T-helper 17 cell (primary cell): ENCODE results near the gene SUPT3H. TPM values are rescaled to one million over a fixed set of nuclear protein-coding genes. Genes with fewer than 3 reads are reported as not detected.

Experiments used
- ATAC-seq: fragments of 150-1000 bp; cut with Tn5 transposase; 2 replicates; pipeline ENCODE4 v1.10.0; 2021; ENCODE audit warnings: mild to moderate bottlenecking, moderate library complexity
- DNase-seq, 3 donors: peaks; one replicate each; pipeline versions ENCODE4 v3.0.0 to v3.0.0-alpha.2; 2020 to 2021
- H3K9me3 ChIP-seq: one replicate; pipeline ENCODE4 v1.7.0; 2013; ENCODE audit warnings: low read length, mild to moderate bottlenecking; ENCODE audit not compliant: control insufficient read depth, poor library complexity, severe bottlenecking
- H3K27ac Mint-ChIP-seq: one replicate; pipeline ENCODE4 v1.8.0; 2022; ENCODE audit warnings: mild to moderate bottlenecking, moderate library complexity, mixed read lengths
- H3K27me3 Mint-ChIP-seq: one replicate; pipeline ENCODE4 v1.8.0; 2022; ENCODE audit warnings: mixed read lengths
- H3K36me3 Mint-ChIP-seq: one replicate; pipeline ENCODE4 v1.8.0; 2022; ENCODE audit warnings: low read depth, mixed read lengths
- H3K4me1 Mint-ChIP-seq: one replicate; pipeline ENCODE4 v1.8.0; 2022; ENCODE audit warnings: mild to moderate bottlenecking, mixed read lengths
- H3K4me3 Mint-ChIP-seq: one replicate; pipeline ENCODE4 v1.8.0; 2022; ENCODE audit warnings: mild to moderate bottlenecking, moderate library complexity, mixed read lengths
- total RNA-seq, 4 donors: library from RNA in 2 of 4; stranded (reverse) in 2 of 4; gene quantifications; one replicate each; pipeline ENCODE4 v1.2.3 and lab custom pipeline; 2022 to 2026

The SUPT3H gene
- total RNA-seq, 2 donors from 2014 or later: 10.8 to 17.6 TPM

DNA sequence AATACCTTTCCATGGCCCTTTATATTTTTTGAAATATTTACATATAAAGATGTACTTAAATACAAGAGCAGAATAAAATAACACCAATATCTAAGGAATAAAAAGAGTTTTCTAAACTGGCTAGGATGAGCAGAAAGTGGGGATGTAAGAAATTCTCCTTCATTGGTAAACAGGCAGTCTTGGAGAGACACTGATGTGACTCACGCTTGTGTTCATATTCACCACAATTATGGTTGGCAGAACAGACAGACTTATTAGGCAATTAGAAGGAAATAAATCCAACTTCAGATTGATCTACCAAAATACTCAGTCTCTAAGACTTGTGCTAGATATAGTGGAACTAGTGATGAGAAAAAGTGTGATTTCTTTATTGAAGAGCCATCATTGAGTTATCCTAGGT, 526.6 kb downstream of the SUPT3H start:
- Mint-ChIP-seq H3K27ac (no peak overlapping the region), H3K4me1 (peaks cover 20% of the 10 kb centered on the region), H3K36me3 (no peaks in the 10 kb centered on the region), H3K27me3 (no peaks in the 10 kb centered on the region), H3K4me3 (no peak overlapping the region)
- no peaks in the 10 kb centered on the region for H3K9me3 ChIP-seq
- ATAC-seq: no peak
- DNase-seq: no peak

DNA sequence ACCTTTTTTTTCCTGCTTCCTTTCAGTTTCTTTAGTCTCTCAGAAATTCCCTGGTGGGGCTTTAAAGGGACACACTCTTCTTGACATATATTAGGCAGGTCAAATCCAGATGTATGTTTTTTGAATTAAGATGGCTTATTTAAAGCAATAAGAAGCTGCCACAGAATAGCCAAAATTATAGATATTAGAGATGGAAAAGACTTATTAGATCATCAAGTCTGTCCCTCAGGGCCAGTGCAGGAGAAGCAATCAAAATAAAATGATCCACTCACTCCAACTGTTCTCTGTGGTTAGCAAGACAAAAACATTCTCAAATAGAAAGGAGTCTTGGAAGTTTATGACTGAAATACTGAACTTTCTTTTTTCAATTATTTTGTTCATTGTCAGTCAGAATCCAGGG, 527.4 kb downstream of the SUPT3H start:
- DNase-seq (no peak), ATAC-seq (no peak)
- H3K27ac Mint-ChIP-seq: no peak overlapping the region
- peaks cover 14% of the 10 kb centered on the region for H3K4me1 Mint-ChIP-seq
- no peaks in the 10 kb centered on the region for H3K36me3 Mint-ChIP-seq
- no peaks in the 10 kb centered on the region for H3K9me3 ChIP-seq
- H3K4me3 Mint-ChIP-seq: no peak overlapping the region
- no peaks in the 10 kb centered on the region for H3K27me3 Mint-ChIP-seq

DNA sequence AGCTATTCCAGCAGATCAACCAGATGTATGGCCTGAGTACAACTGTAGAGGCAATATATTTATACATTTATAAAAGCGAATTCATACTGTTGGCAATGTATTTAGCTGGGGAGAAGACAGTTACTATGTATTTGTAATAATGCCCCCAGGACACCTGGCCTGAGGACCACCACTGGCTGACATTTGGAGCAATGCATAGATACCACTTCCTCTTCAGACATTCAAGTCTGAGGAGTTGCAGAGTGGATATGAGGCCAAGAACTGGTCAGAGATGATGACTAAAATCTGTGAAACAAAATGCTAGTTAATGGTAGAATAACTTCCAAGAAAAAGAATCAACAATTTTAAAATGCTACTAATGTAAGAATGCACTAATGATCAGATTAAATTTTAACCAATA, 527.9 kb downstream of the SUPT3H start:
- H3K4me3 Mint-ChIP-seq: no peak overlapping the region
- no peak for DNase-seq

DNA sequence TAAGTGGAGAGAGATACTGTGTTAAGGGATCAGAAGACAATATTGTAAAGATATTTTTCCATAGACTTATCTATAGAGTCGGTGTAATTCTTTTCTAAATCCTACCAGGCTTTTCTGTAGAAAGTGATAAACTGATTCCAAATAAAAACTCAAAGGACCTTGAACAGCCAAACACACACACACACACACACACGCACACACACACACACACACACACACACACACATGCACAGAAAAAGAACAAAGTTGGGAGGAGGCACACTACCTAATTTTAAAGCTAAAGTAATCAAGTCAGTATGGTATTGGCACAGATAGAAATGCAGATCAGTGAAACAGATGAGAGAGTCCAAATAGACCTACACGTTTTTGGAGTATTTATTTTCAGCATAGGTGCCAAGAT, 534.0 kb downstream of the SUPT3H start:
- Mint-ChIP-seq H3K27ac (no peak overlapping the region), H3K4me3 (no peak overlapping the region)
- ATAC-seq: no peak

More for the DNA sequence above, 527.9 kb downstream of the SUPT3H start:
- Mint-ChIP-seq H3K36me3 (no peaks in the 10 kb centered on the region), H3K4me1 (peaks cover 12% of the 10 kb centered on the region), H3K27me3 (no peaks in the 10 kb centered on the region), H3K27ac (no peak overlapping the region)
- no peak for ATAC-seq
- no peaks in the 10 kb centered on the region for H3K9me3 ChIP-seq

DNA sequence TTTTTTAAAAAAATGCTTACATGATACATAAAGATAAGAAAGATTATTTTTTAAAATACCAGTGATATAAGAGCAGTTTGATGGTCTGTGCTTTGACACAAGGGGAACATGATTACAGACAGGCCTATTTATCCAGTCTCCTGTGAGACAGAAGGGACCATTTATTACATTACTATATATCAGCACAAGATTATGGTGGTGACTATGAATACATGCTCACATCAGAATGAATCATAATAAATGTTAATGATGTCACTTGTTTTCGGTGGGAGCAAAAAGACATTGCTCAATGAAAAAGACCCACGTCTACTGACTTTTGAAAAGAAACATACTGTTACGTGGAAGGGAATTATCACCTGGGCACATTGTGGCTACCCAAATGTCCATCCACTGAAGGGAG, 535.1 kb downstream of the SUPT3H start:
- Mint-ChIP-seq H3K4me1 (peaks cover 9% of the 10 kb centered on the region), H3K27me3 (no peaks in the 10 kb centered on the region), H3K36me3 (no peaks in the 10 kb centered on the region), H3K27ac (no peak overlapping the region), H3K4me3 (no peak overlapping the region)
- no peak for DNase-seq
- no peak for ATAC-seq
- H3K9me3 ChIP-seq: no peaks in the 10 kb centered on the region

More for the DNA sequence above, 534.0 kb downstream of the SUPT3H start:
- no peaks in the 10 kb centered on the region for H3K9me3 ChIP-seq
- H3K4me1 Mint-ChIP-seq: peaks cover 9% of the 10 kb centered on the region
- H3K36me3 Mint-ChIP-seq: no peaks in the 10 kb centered on the region
- no peaks in the 10 kb centered on the region for H3K27me3 Mint-ChIP-seq
- no peak for DNase-seq

DNA sequence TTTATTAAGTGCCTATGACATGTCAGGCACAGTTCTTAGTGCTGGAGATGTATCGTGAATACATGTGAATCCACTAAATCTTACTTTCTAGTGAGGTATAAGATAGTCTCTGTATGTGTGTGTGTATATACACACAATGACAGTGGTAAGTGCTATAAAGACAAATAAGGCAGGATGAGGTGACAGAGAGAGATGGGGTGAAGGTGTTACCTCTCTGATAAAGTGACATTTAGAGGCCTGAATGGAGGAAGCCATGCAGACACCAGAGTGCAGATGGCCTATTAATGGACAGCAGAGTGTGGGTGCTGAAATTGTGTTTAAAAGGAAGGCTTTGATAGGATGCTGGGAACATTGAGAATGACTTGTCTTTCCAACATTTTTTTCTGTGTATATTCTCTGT, 535.9 kb downstream of the SUPT3H start:
- H3K27me3 Mint-ChIP-seq: no peaks in the 10 kb centered on the region
- no peak overlapping the region for H3K4me3 Mint-ChIP-seq
- H3K9me3 ChIP-seq: no peaks in the 10 kb centered on the region
- ATAC-seq (no peak), DNase-seq (no peak)
- peaks cover 8% of the 10 kb centered on the region for H3K4me1 Mint-ChIP-seq
- H3K27ac Mint-ChIP-seq: no peak overlapping the region
- no peaks in the 10 kb centered on the region for H3K36me3 Mint-ChIP-seq

DNA sequence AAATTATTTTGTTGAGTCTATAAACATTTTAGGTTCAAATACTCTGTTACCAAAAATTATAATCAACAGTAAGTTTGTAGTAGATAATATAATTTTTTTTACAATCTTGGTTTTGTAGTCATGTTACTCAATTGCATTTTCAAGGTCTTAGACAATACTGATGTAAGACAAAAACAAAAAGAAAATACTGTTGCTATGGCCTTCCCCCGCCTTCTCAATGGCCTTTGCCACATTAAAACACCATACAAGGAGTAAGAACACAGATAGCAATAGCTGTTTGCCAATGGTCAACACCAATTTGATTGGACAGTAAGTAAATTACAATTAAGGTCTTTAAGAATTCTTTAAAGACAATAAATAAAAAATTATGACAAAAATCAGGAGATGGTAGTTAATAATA, 540.0 kb downstream of the SUPT3H start:
- no peak overlapping the region for H3K4me3 Mint-ChIP-seq
- H3K36me3 Mint-ChIP-seq: no peaks in the 10 kb centered on the region
- no peaks in the 10 kb centered on the region for H3K27me3 Mint-ChIP-seq
- H3K27ac Mint-ChIP-seq: no peak overlapping the region
- DNase-seq (no peak), ATAC-seq (no peak)
- H3K9me3 ChIP-seq: no peaks in the 10 kb centered on the region
- H3K4me1 Mint-ChIP-seq: peaks cover 12% of the 10 kb centered on the region

DNA sequence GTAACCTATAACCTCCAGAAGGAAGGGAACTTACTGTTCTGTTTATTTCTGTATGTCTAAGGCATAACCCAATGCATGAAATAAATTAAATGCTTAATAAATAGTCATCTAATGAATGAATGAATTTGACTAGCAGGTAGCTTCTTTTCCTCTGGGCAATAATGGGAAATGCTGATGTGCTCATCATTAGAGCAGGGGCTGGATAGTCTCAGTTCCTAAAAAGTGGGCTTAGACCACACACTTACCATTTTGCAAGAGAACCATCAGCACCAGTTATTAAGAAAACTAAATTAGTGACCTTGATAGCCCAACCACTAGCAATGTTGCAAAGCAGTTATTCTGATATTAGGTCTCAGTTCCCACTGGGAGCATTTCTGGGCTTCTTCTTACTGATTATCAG, 540.5 kb downstream of the SUPT3H start:
- ATAC-seq: no peak
- H3K36me3 Mint-ChIP-seq: no peaks in the 10 kb centered on the region

DNA sequence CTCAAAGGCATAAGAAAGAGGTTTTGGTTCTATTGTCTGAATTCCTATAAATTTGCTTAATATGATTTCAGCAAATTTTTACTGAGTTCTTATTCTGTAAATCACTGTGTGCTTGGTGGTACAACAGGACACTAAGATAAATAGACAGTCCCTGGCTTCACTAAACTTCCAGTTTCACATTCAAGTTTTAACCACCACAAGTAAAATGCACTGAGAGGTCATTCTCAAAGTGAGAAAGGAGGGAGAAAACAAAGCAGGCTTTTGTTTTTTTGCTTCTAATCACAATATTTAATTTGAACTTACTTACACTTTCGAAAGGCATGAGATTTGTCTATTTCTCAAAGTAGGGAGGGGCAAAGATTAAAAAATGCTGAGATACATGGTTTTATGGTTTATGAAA, 544.5 kb downstream of the SUPT3H start:
- DNase-seq: no peak
- Mint-ChIP-seq H3K27me3 (no peaks in the 10 kb centered on the region), H3K4me1 (peaks cover 33% of the 10 kb centered on the region), H3K36me3 (peaks cover 3% of the 10 kb centered on the region), H3K27ac (no peak overlapping the region), H3K4me3 (no peak overlapping the region)
- H3K9me3 ChIP-seq: no peaks in the 10 kb centered on the region
- ATAC-seq: no peak

More for the DNA sequence above, 540.5 kb downstream of the SUPT3H start:
- no peaks in the 10 kb centered on the region for H3K9me3 ChIP-seq
- DNase-seq: no peak
- Mint-ChIP-seq H3K27me3 (no peaks in the 10 kb centered on the region), H3K4me1 (peaks cover 14% of the 10 kb centered on the region), H3K4me3 (no peak overlapping the region), H3K27ac (no peak overlapping the region)

DNA sequence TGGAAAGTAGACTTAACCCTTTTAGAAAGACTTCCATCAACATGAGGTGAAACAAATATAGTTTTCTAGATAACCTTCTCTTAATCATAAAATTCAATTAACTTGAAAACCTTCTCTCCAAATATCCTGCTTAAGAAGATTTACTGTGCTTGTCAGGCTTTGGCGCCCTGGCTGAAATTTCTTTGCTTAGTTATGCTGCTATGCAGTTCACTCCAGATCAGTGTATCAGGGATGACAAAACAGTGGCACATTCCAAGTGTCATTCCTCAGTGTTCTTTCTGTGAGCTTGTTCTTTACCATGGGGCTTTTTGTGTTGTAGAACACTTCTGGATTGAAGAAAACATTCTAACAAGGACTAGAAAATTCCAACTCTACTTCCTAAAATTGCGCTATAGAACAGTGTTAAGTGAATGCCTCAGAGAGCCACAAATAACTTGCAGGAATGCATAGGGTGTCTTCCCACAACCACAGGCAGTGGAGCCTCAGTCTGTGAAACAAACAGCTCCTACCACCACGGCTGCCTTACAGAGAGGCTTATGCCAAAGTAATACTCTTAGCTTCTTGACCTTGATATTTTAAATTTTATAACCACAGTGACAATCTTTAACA, 546.6 kb downstream of the SUPT3H start:
- DNase-seq: no peak
- Mint-ChIP-seq H3K4me3 (no peak overlapping the region), H3K36me3 (peaks cover 3% of the 10 kb centered on the region), H3K4me1 (peaks cover 31% of the 10 kb centered on the region), H3K27ac (peak overlapping the region; percentile 16), H3K27me3 (no peaks in the 10 kb centered on the region)
- H3K9me3 ChIP-seq: no peaks in the 10 kb centered on the region
- ATAC-seq: no peak

DNA sequence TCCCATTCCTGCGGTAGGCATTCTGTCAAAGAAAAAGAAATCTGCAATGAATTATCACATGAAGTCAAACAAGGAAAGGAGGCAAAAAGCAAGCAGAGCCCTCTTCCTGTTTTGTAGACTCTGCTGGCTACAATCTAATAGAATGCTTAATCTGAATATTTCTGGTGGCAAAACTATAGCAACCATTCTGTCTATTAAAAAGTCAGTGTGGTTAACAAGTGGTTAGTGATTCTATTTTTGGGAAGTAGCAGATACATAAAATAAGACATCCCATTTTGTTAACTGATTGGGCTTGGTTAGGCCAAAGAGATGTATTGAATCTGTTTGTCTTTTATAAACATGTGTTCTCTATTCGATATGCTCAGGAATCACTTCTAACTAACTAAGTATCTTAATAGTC, 547.9 kb downstream of the SUPT3H start:
- ATAC-seq (no peak), DNase-seq (no peak)
- H3K4me1 Mint-ChIP-seq: peaks cover 29% of the 10 kb centered on the region
- H3K4me3 Mint-ChIP-seq: no peak overlapping the region
- H3K27ac Mint-ChIP-seq: peak overlapping the region; percentile 48
- H3K27me3 Mint-ChIP-seq: no peaks in the 10 kb centered on the region
- H3K9me3 ChIP-seq: no peaks in the 10 kb centered on the region
- peaks cover 3% of the 10 kb centered on the region for H3K36me3 Mint-ChIP-seq

DNA sequence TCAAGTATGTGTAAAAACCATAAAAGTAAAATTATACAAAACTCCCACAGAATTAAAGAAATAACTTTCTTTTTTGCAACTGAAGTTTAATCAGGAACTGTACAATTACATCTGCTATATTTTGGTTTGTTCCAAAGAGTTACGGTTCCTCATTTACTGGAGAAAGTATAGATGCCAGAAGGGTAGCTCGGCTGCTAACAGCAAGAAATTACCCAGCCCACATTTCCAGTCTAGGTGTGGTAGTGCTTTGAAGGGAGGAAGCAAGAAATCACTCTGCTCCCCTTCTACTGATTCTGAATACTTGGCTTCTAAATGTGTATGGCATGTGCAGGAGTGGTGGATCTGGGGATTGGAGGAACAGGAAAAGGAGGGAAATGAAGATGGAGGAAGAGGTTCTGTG, 549.0 kb downstream of the SUPT3H start:
- no peaks in the 10 kb centered on the region for H3K9me3 ChIP-seq
- Mint-ChIP-seq H3K27ac (peak overlapping the region; percentile 48), H3K4me3 (no peak overlapping the region), H3K36me3 (peaks cover 7% of the 10 kb centered on the region), H3K4me1 (peaks cover 23% of the 10 kb centered on the region), H3K27me3 (no peaks in the 10 kb centered on the region)
- no peak for DNase-seq
- ATAC-seq: no peak

DNA sequence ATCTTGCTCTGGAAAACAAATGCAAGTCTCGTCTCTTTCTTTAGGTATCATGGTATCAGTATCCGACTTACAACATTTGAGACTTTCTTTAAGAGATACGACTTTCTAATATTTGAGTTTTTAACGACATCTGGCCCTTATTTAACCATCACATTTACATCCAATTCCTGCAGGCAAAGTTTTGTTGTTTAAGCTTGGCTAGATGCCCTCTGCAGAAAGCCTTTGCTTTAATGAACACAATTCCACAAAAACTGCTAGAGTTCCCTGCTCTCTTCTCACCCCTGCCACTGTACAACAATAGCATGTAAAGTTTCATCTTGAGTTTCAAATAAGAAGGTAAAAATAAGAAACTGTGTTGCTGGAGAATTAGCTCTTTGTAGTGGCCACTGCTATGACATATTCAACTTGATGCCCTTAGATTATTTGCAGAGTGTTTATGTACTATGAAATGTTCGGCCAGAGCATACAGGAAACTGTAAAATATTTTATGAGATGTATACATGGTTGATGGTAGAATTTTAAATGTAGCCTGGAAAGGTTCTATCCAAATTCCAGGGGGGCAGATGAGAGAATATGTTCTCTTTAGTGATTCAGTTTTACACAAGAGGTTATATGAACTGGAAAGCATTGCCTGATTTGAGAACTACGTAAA, 551.6 kb downstream of the SUPT3H start:
- H3K36me3 Mint-ChIP-seq: peaks cover 7% of the 10 kb centered on the region
- H3K9me3 ChIP-seq: no peaks in the 10 kb centered on the region
- H3K4me3 Mint-ChIP-seq: no peak overlapping the region
- no peaks in the 10 kb centered on the region for H3K27me3 Mint-ChIP-seq
- ATAC-seq: no peak
- DNase-seq: no peak
- H3K4me1 Mint-ChIP-seq: peaks cover 15% of the 10 kb centered on the region
- H3K27ac Mint-ChIP-seq: no peak overlapping the region

DNA sequence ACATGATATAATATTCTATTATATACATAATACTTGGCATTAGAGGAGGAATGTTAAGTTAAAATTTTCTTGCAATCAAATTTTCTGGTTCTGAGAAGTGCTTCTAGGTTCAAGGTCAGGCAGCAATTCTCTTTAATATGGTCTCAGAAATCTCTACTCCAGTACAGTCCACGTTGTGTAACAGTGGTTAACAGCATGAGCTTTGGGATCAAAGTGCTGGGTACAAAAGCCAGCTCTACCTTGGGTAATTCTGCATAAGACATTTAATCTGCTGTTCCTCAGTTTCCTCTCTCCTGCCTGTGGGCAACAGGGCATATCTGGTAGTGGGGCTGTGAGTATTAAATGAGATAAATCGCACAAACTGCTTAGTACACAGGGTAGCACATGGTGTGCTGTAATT, 552.5 kb downstream of the SUPT3H start:
- H3K36me3 Mint-ChIP-seq: peaks cover 10% of the 10 kb centered on the region
- DNase-seq: no peak
- H3K27me3 Mint-ChIP-seq: no peaks in the 10 kb centered on the region
- H3K4me3 Mint-ChIP-seq: no peak overlapping the region
- peaks cover 11% of the 10 kb centered on the region for H3K4me1 Mint-ChIP-seq
- H3K9me3 ChIP-seq: no peaks in the 10 kb centered on the region
- no peak overlapping the region for H3K27ac Mint-ChIP-seq
- no peak for ATAC-seq
